ENCODE results near the gene PGC. TPM values are rescaled to one million over a fixed set of nuclear protein-coding genes. Genes with fewer than 3 reads are reported as not detected.

PGC gene
- total and polyA plus RNA-seq, 2 donors (not counting 1 experiment from before 2014, with no cell fraction given): not detected

- Mint-ChIP-seq H3K4me3 (no peak overlapping the region), H3K9me3 (ENCODE audit: insufficient read depth) (no peaks in the 10 kb centered on the region), H3K27me3 (no peaks in the 10 kb centered on the region), H3K4me1 (peaks cover 6% of the 10 kb centered on the region), H3K27ac (no peak overlapping the region)
- H3K79me2 ChIP-seq (ENCODE audit: control insufficient read depth, insufficient read depth, low read length): peaks cover 8% of the 10 kb centered on the region
- H3K36me3 ChIP-seq (replicated peaks in 1 of 2; ENCODE audit: control extremely low read depth in 1 of 2, control insufficient read depth in 1 of 2, extremely low read depth in 1 of 2, insufficient read depth in 2 of 2, low read length in 1 of 2): peaks cover 2 to 49% of the 10 kb centered on the region in 2 experiments
- WGBS (ENCODE audit: insufficient coverage): 100% methylated on average over 3 of the region's 3 CpGs
- DNase-seq (no peak), ATAC-seq (ENCODE audit: low read depth) (no peak)
- TF ChIP-seq EZH2 (IDR thresholded peaks at IDR 0.05; ENCODE audit: borderline replicate concordance, insufficient read depth, low read depth, low read length, poor library complexity, severe bottlenecking): no peak
- TF ChIP-seq, protein P1, sequence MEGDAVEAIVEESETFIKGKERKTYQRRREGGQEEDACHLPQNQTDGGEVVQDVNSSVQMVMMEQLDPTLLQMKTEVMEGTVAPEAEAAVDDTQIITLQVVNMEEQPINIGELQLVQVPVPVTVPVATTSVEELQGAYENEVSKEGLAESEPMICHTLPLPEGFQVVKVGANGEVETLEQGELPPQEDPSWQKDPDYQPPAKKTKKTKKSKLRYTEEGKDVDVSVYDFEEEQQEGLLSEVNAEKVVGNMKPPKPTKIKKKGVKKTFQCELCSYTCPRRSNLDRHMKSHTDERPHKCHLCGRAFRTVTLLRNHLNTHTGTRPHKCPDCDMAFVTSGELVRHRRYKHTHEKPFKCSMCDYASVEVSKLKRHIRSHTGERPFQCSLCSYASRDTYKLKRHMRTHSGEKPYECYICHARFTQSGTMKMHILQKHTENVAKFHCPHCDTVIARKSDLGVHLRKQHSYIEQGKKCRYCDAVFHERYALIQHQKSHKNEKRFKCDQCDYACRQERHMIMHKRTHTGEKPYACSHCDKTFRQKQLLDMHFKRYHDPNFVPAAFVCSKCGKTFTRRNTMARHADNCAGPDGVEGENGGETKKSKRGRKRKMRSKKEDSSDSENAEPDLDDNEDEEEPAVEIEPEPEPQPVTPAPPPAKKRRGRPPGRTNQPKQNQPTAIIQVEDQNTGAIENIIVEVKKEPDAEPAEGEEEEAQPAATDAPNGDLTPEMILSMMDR (IDR thresholded peaks at IDR 0.05): no peak
- no peak overlapping the region for H3K27ac ChIP-seq (ENCODE audit: low read length in 2 of 2)
- no peaks in the 10 kb centered on the region for H4K20me1 ChIP-seq (ENCODE audit: control insufficient read depth, insufficient read depth, low read length, poor library complexity, severe bottlenecking)
- no peak overlapping the region for H3K9ac ChIP-seq (ENCODE audit: low read length)
- no peak overlapping the region for H2AFZ ChIP-seq (ENCODE audit: insufficient read depth, low read depth, low read length, poor library complexity, severe bottlenecking)
- no peak overlapping the region for H3K4me3 ChIP-seq (ENCODE audit: control extremely low read depth in 1 of 5, extremely low read depth in 1 of 5, insufficient read depth in 1 of 5, low read depth in 2 of 5, low read length in 4 of 5)
- intact Hi-C loops (cut with micrococcal nuclease): no loop called here
- CTCF ChIA-PET: interaction anchor here (1.3 to 2.8 kb wide), 3 partner anchors 91 to 172 kb away, joined by 3 to 34 read pairs (median 6); no protein-coding TSS in a partner anchor
- H3K4me2 ChIP-seq (replicated peaks; ENCODE audit: low read depth, low read length, poor library complexity, severe bottlenecking): no peak overlapping the region
- H3K9me3 ChIP-seq (ENCODE audit: control extremely low read depth in 1 of 3, control insufficient read depth in 2 of 3, insufficient read depth in 1 of 3, low read length in 2 of 3): no peaks in the 10 kb centered on the region
- POLR2A ChIA-PET: no interaction called here
- H3K4me1 ChIP-seq (ENCODE audit: control insufficient read depth in 2 of 2, insufficient read depth in 2 of 2, low read length in 2 of 2): peaks cover 7% of the 10 kb centered on the region in 2 donors
- no peaks in the 10 kb centered on the region for H3K27me3 ChIP-seq (replicated peaks in 1 of 4; ENCODE audit: control extremely low read depth in 1 of 4, control insufficient read depth in 3 of 4, insufficient read depth in 4 of 4, low read length in 3 of 4)
These were observed 27.6 kb upstream of the PGC start for GRCh38 chr6:41774841-41775240.

DNA sequence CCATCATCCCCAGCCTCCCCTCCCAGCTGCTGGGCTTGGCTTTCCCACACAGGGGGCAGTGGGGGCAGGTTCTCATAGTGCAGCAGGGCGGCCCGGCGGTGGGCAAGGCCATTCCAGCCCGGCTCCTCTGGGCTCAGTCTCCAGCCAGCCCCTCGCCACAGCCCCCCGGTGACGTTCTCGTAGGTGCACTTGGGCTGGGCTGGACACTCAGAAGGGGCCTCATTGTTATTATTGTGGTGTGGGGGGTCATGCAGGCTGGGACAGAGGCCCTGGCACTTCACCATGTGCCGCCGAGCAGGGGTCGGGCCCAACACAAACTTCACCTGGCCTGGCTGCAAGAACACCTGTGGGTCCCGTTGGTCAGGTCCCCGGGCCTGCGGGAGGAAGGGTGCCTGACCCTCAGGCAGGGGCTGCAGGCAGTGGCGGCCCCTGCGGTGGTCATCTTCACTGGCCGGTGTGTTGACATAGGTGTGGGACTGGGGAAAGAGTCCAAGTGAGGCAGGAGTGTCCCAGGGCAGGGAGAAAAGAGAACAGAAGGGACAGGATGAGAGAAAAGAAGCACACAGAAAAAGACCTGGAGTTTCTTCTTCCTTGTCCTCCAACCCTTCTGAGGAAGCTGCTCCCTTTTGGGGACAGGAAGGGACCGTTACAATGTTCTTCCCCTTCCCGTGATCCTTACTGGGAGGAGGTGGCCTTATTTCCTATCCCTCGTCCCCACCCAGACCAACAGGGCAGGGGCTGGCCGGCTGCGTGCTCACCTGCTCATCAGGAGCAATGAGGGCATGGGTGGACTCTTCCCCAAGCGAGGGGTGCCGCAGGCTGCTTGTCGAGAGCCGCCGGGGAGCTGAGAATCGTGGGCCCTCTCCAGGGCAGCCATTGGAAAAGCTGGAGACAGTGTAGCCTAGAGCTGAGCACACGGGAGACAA lies 24.1 kb upstream of the PGC start:
- peaks cover 2 to 39% of the 10 kb centered on the region in 2 experiments for H3K36me3 ChIP-seq (replicated peaks in 1 of 2; ENCODE audit: control extremely low read depth in 1 of 2, control insufficient read depth in 1 of 2, extremely low read depth in 1 of 2, insufficient read depth in 2 of 2, low read length in 1 of 2)

More for the DNA sequence above, 24.1 kb upstream of the PGC start:
- no peaks in the 10 kb centered on the region for H3K9me3 ChIP-seq (ENCODE audit: control extremely low read depth in 1 of 3, control insufficient read depth in 2 of 3, insufficient read depth in 1 of 3, low read length in 2 of 3)
- no peak overlapping the region for H3K9ac ChIP-seq (ENCODE audit: low read length)
- no peak overlapping the region for H3K27ac ChIP-seq (ENCODE audit: low read length in 2 of 2)
- no peak for TF ChIP-seq EZH2 (IDR thresholded peaks at IDR 0.05; ENCODE audit: borderline replicate concordance, insufficient read depth, low read depth, low read length, poor library complexity, severe bottlenecking)
- Mint-ChIP-seq H3K4me3 (no peak overlapping the region), H3K4me1 (no peaks in the 10 kb centered on the region), H3K9me3 (ENCODE audit: insufficient read depth) (no peaks in the 10 kb centered on the region), H3K27me3 (no peaks in the 10 kb centered on the region), H3K27ac (no peak overlapping the region)
- intact Hi-C loops (cut with micrococcal nuclease): no loop called here
- no peak for ATAC-seq (ENCODE audit: low read depth)
- no peaks in the 10 kb centered on the region for H3K79me2 ChIP-seq (ENCODE audit: control insufficient read depth, insufficient read depth, low read length)
- no peak for DNase-seq
- H3K4me2 ChIP-seq (replicated peaks; ENCODE audit: low read depth, low read length, poor library complexity, severe bottlenecking): no peak overlapping the region
- H3K4me1 ChIP-seq (ENCODE audit: control insufficient read depth in 2 of 2, insufficient read depth in 2 of 2, low read length in 2 of 2): no peaks in the 10 kb centered on the region
- no peaks in the 10 kb centered on the region for H4K20me1 ChIP-seq (ENCODE audit: control insufficient read depth, insufficient read depth, low read length, poor library complexity, severe bottlenecking)
- no peaks in the 10 kb centered on the region for H3K27me3 ChIP-seq (replicated peaks in 1 of 4; ENCODE audit: control extremely low read depth in 1 of 4, control insufficient read depth in 3 of 4, insufficient read depth in 4 of 4, low read length in 3 of 4)
- CTCF ChIA-PET: interaction anchor here (0.7 kb wide), 1 partner anchor 15 kb away, joined by 3 read pairs; no protein-coding TSS in a partner anchor
- no peak overlapping the region for H2AFZ ChIP-seq (ENCODE audit: insufficient read depth, low read depth, low read length, poor library complexity, severe bottlenecking)
- POLR2A ChIA-PET: no interaction called here
- no peak overlapping the region for H3K4me3 ChIP-seq (ENCODE audit: control extremely low read depth in 1 of 5, extremely low read depth in 1 of 5, insufficient read depth in 1 of 5, low read depth in 2 of 5, low read length in 4 of 5)
- WGBS (ENCODE audit: insufficient coverage): 94% methylated on average over 24 of the region's 29 CpGs
